Osteoblast (primary cell): ENCODE data around the gene ZNF3. TPM values are rescaled to one million over a fixed set of nuclear protein-coding genes. Genes with fewer than 3 reads are reported as not detected.
A peak's percentile ranks its signal among the peaks of the same experiment; 100 is the strongest.

Source experiments
- DNase-seq: peaks from one replicate; pipeline ENCODE4 v3.0.0; 2011; ENCODE audit warnings: low spot score, mixed read lengths; ENCODE audit not compliant: insufficient read length; ENCODE audit errors: missing footprints
- H2AFZ ChIP-seq: 2 replicates; pipeline ENCODE4 v1.6.0; 2011; ENCODE audit warnings: mild to moderate bottlenecking, low read length
- H3K27ac ChIP-seq: 2 replicates; pipeline ENCODE4 v1.5.1; 2011; ENCODE audit warnings: mild to moderate bottlenecking, low read depth, low read length, moderate library complexity
- H3K27me3 ChIP-seq: 2 replicates; pipeline ENCODE4 v1.6.0; 2012; ENCODE audit warnings: mild to moderate bottlenecking, control low read depth, inconsistent platforms, low read length, moderate library complexity; ENCODE audit not compliant: insufficient read depth
- H3K36me3 ChIP-seq: 2 replicates; pipeline ENCODE4 v1.5.1; 2011; ENCODE audit warnings: mild to moderate bottlenecking, low read length, control low read depth, moderate library complexity; ENCODE audit not compliant: insufficient read depth
- H3K4me1 ChIP-seq: 2 replicates; pipeline ENCODE4 v1.5.1; 2011; ENCODE audit warnings: mild to moderate bottlenecking, low read length, control low read depth, moderate library complexity; ENCODE audit not compliant: insufficient read depth
- H3K4me2 ChIP-seq: 2 replicates; pipeline ENCODE4 v1.6.0; 2011; ENCODE audit warnings: mild to moderate bottlenecking, low read length; ENCODE audit not compliant: insufficient read depth
- H3K4me3 ChIP-seq: fragments of 200-600 bp; sonication (generic); 3 replicates; pipeline ENCODE4 v1.5.1; 2012; ENCODE audit warnings: mild to moderate bottlenecking, low read length, inconsistent platforms; ENCODE audit not compliant: insufficient read depth
- H3K79me2 ChIP-seq: 2 replicates; pipeline ENCODE4 v1.6.0; 2012; ENCODE audit warnings: mild to moderate bottlenecking, low read length, control low read depth, inconsistent platforms; ENCODE audit not compliant: insufficient read depth
- H3K9me3 ChIP-seq: 2 replicates; pipeline ENCODE4 v1.5.1; 2011; ENCODE audit warnings: low read depth, low read length, control low read depth
- H4K20me1 ChIP-seq: 2 replicates; pipeline ENCODE4 v1.6.0; 2012; ENCODE audit warnings: mild to moderate bottlenecking, low read length, control low read depth; ENCODE audit not compliant: insufficient read depth
- total RNA-seq: library from RNA; depleted of rRNA; stranded (reverse); fragments of >200 nt; gene quantifications from 2 replicates; pipeline ENCODE4 v1.2.3, GENCODE V29; 2012
- TF ChIP-seq, protein P1 (sequence below): IDR thresholded peaks from 2 replicates; pipeline ENCODE4 v1.5.1; 2011; ENCODE audit warnings: mild to moderate bottlenecking, low read depth, low read length, moderate library complexity; ENCODE audit errors: extremely low read depth

Gene ZNF3
- total RNA-seq, 1 donor, result 30.4 TPM

GRCh38 chr7:100034871-100035510 lies 46.5 kb downstream of the ZNF3 start:
- peak; percentile 94 for DNase-seq
- Histone ChIP-seq H3K36me3 (peaks cover 48% of the 10 kb centered on the region), H3K4me2 (peak overlapping the region; percentile 21), H2AFZ (no peak overlapping the region), H3K27ac (peak overlapping the region; percentile 90), H3K9me3 (peaks cover 6% of the 10 kb centered on the region), H3K4me3 (no peak overlapping the region), H3K27me3 (no peaks in the 10 kb centered on the region), H3K4me1 (peaks cover 19% of the 10 kb centered on the region), H4K20me1 (no peaks in the 10 kb centered on the region), H3K79me2 (peaks cover 7% of the 10 kb centered on the region)
- TF ChIP-seq, protein P1, sequence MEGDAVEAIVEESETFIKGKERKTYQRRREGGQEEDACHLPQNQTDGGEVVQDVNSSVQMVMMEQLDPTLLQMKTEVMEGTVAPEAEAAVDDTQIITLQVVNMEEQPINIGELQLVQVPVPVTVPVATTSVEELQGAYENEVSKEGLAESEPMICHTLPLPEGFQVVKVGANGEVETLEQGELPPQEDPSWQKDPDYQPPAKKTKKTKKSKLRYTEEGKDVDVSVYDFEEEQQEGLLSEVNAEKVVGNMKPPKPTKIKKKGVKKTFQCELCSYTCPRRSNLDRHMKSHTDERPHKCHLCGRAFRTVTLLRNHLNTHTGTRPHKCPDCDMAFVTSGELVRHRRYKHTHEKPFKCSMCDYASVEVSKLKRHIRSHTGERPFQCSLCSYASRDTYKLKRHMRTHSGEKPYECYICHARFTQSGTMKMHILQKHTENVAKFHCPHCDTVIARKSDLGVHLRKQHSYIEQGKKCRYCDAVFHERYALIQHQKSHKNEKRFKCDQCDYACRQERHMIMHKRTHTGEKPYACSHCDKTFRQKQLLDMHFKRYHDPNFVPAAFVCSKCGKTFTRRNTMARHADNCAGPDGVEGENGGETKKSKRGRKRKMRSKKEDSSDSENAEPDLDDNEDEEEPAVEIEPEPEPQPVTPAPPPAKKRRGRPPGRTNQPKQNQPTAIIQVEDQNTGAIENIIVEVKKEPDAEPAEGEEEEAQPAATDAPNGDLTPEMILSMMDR, result no peak

GRCh38 chr7:100033526-100033925 lies 48.0 kb downstream of the ZNF3 start:
- H2AFZ ChIP-seq, result no peak overlapping the region
- peaks cover 19% of the 10 kb centered on the region for H3K4me1 ChIP-seq
- no peaks in the 10 kb centered on the region for H3K27me3 ChIP-seq
- peaks cover 7% of the 10 kb centered on the region for H3K79me2 ChIP-seq
- peaks cover 57% of the 10 kb centered on the region for H3K36me3 ChIP-seq
- peaks cover 6% of the 10 kb centered on the region for H3K9me3 ChIP-seq
- DNase-seq, result no peak
- no peak overlapping the region for H3K4me3 ChIP-seq
- TF ChIP-seq, protein P1, result no peak
- H3K27ac ChIP-seq, result no peak overlapping the region
- no peaks in the 10 kb centered on the region for H4K20me1 ChIP-seq
- no peak overlapping the region for H3K4me2 ChIP-seq

- H3K36me3 ChIP-seq, result peaks cover 79% of the 10 kb centered on the region
- H3K79me2 ChIP-seq, result peaks cover 2% of the 10 kb centered on the region
- no peak overlapping the region for H3K27ac ChIP-seq
- no peaks in the 10 kb centered on the region for H4K20me1 ChIP-seq
- H3K4me3 ChIP-seq, result no peak overlapping the region
- no peaks in the 10 kb centered on the region for H3K27me3 ChIP-seq
- TF ChIP-seq, protein P1, result no peak
- peaks cover 6% of the 10 kb centered on the region for H3K9me3 ChIP-seq
- H3K4me1 ChIP-seq, result peaks cover 4% of the 10 kb centered on the region
- DNase-seq, result no peak
- H3K4me2 ChIP-seq, result no peak overlapping the region
- H2AFZ ChIP-seq, result no peak overlapping the region
Measured at GRCh38 chr7:100029596-100029995, 51.9 kb downstream of the ZNF3 start.

DNA sequence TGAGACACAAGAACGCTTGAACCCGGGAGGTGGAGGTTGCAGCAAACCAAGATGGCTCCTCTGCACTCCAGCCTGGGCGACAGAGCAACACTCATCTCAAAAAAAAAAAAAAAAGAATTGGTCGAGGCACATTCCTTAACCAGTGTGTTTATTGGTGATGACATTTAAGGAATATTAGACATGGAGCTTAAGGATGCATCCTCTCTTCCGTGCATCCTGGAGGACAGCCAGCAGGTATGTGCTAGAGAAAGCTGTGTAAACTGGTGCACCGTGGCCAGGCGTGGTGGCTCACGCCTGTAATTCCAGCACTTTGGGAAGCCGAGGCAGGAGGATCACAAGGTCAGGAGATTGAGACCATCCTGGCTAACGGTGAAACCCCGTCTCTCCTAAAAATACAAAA lies 54.3 kb downstream of the ZNF3 start:
- Histone ChIP-seq H3K36me3 (peaks cover 81% of the 10 kb centered on the region), H2AFZ (no peak overlapping the region)
- TF ChIP-seq, protein P1, result no peak

More for the DNA sequence above, 54.3 kb downstream of the ZNF3 start:
- peaks cover 25% of the 10 kb centered on the region for H3K79me2 ChIP-seq
- no peak overlapping the region for H3K27ac ChIP-seq
- no peaks in the 10 kb centered on the region for H3K9me3 ChIP-seq
- H3K27me3 ChIP-seq, result no peaks in the 10 kb centered on the region
- no peak overlapping the region for H3K4me3 ChIP-seq
- DNase-seq, result no peak
- H3K4me2 ChIP-seq, result no peak overlapping the region
- peaks cover 10% of the 10 kb centered on the region for H4K20me1 ChIP-seq
- no peaks in the 10 kb centered on the region for H3K4me1 ChIP-seq
